HEK293T (cell line): ENCODE data around the gene APOBEC3C.
A peak's percentile ranks its signal among the peaks of the same experiment; 100 is the strongest.

Experiments
- CTBP1 ChIP-seq: fragments of 450-650 bp; IDR thresholded peaks from 2 replicates; pipeline ENCODE4 v1.6.1; 2016; ENCODE audit warnings: borderline replicate concordance
- ELF4 ChIP-seq: fragments of 450-650 bp; IDR thresholded peaks from 2 replicates; pipeline ENCODE4 v1.6.1; 2017; ENCODE audit warnings: antibody characterized with exemption
- HDGF ChIP-seq: fragments of 450-650 bp; IDR thresholded peaks from 2 replicates; pipeline ENCODE4 v1.6.1; 2017; ENCODE audit warnings: antibody characterized with exemption, borderline replicate concordance
- L3MBTL2 ChIP-seq: fragments of 450-650 bp; conservative IDR thresholded peaks from 2 replicates; pipeline ENCODE4 v1.6.1; 2016; ENCODE audit warnings: mild to moderate bottlenecking
- SP1 ChIP-seq: fragments of 450-650 bp; IDR thresholded peaks from 2 replicates; pipeline ENCODE4 v1.6.1; 2017

- TF ChIP-seq ELF4 (no peak), CTBP1 (no peak), SP1 (no peak), HDGF (no peak), L3MBTL2 (peak; percentile 73)
Observed at GRCh38 chr22:38981992-38982927, 31.8 kb upstream of the APOBEC3C start, which contains the start of gene APOBEC3B.
